ENCODE results near the gene MAPK6.

MAPK6 gene

GRCh38 chr15:52101542-52102323 is 82.7 kb downstream of the MAPK6 start:
- no peaks in the 10 kb centered on the region for H3K36me3 ChIP-seq (ENCODE audit: control insufficient read depth, insufficient read depth, low read length, severe bottlenecking)
- H3K9me3 ChIP-seq (ENCODE audit: control insufficient read depth, low read length): no peaks in the 10 kb centered on the region
- H3K27me3 ChIP-seq (replicated peaks; ENCODE audit: control insufficient read depth, insufficient read depth, low read length): no peaks in the 10 kb centered on the region
- H3K4me3 ChIP-seq (ENCODE audit: low read length): no peak overlapping the region
- peak; percentile 28 for DNase-seq (ENCODE audit: low read depth)
- peaks cover 29% of the 10 kb centered on the region for H3K4me1 ChIP-seq (ENCODE audit: control insufficient read depth, insufficient read depth, low read length)
- H3K9ac ChIP-seq (ENCODE audit: low read length): no peak overlapping the region

- H3K4me1 ChIP-seq (ENCODE audit: control insufficient read depth, insufficient read depth, low read length): peaks cover 23% of the 10 kb centered on the region
- H3K9ac ChIP-seq (ENCODE audit: low read length): no peak overlapping the region
- H3K4me3 ChIP-seq (ENCODE audit: low read length): no peak overlapping the region
- no peaks in the 10 kb centered on the region for H3K9me3 ChIP-seq (ENCODE audit: control insufficient read depth, low read length)
- H3K27me3 ChIP-seq (replicated peaks; ENCODE audit: control insufficient read depth, insufficient read depth, low read length): no peaks in the 10 kb centered on the region
- no peaks in the 10 kb centered on the region for H3K36me3 ChIP-seq (ENCODE audit: control insufficient read depth, insufficient read depth, low read length, severe bottlenecking)
- peak; percentile 86 for DNase-seq (ENCODE audit: low read depth)
Measured at GRCh38 chr15:52102463-52102862, 83.4 kb downstream of the MAPK6 start.

GRCh38 chr15:52103217-52104207 is 84.5 kb downstream of the MAPK6 start:
- H3K4me1 ChIP-seq (ENCODE audit: control insufficient read depth, insufficient read depth, low read length): peaks cover 23% of the 10 kb centered on the region
- H3K27me3 ChIP-seq (replicated peaks; ENCODE audit: control insufficient read depth, insufficient read depth, low read length): no peaks in the 10 kb centered on the region
- H3K9ac ChIP-seq (ENCODE audit: low read length): no peak overlapping the region
- peak; percentile 89 for DNase-seq (ENCODE audit: low read depth)
- no peaks in the 10 kb centered on the region for H3K36me3 ChIP-seq (ENCODE audit: control insufficient read depth, insufficient read depth, low read length, severe bottlenecking)
- no peaks in the 10 kb centered on the region for H3K9me3 ChIP-seq (ENCODE audit: control insufficient read depth, low read length)
- H3K4me3 ChIP-seq (ENCODE audit: low read length): no peak overlapping the region

GRCh38 chr15:52104532-52105004 is 85.5 kb downstream of the MAPK6 start:
- no peaks in the 10 kb centered on the region for H3K27me3 ChIP-seq (replicated peaks; ENCODE audit: control insufficient read depth, insufficient read depth, low read length)
- H3K9me3 ChIP-seq (ENCODE audit: control insufficient read depth, low read length): no peaks in the 10 kb centered on the region
- no peak overlapping the region for H3K4me3 ChIP-seq (ENCODE audit: low read length)
- H3K36me3 ChIP-seq (ENCODE audit: control insufficient read depth, insufficient read depth, low read length, severe bottlenecking): no peaks in the 10 kb centered on the region
- no peak for DNase-seq (ENCODE audit: low read depth)
- no peak overlapping the region for H3K9ac ChIP-seq (ENCODE audit: low read length)
- peaks cover 32% of the 10 kb centered on the region for H3K4me1 ChIP-seq (ENCODE audit: control insufficient read depth, insufficient read depth, low read length)

GRCh38 chr15:52105846-52106245 is 86.8 kb downstream of the MAPK6 start:
- H3K9ac ChIP-seq (ENCODE audit: low read length): no peak overlapping the region
- no peak for DNase-seq (ENCODE audit: low read depth)
- no peaks in the 10 kb centered on the region for H3K36me3 ChIP-seq (ENCODE audit: control insufficient read depth, insufficient read depth, low read length, severe bottlenecking)

GRCh38 chr15:52106641-52107040 is 87.6 kb downstream of the MAPK6 start:
- Histone ChIP-seq H3K9me3 (ENCODE audit: control insufficient read depth, low read length) (no peaks in the 10 kb centered on the region), H3K9ac (ENCODE audit: low read length) (no peak overlapping the region), H3K4me3 (ENCODE audit: low read length) (no peak overlapping the region), H3K27me3 (replicated peaks; ENCODE audit: control insufficient read depth, insufficient read depth, low read length) (peaks cover 5% of the 10 kb centered on the region), H3K36me3 (ENCODE audit: control insufficient read depth, insufficient read depth, low read length, severe bottlenecking) (no peaks in the 10 kb centered on the region), H3K4me1 (ENCODE audit: control insufficient read depth, insufficient read depth, low read length) (peaks cover 34% of the 10 kb centered on the region)
- no peak for DNase-seq (ENCODE audit: low read depth)

More at GRCh38 chr15:52105846-52106245, 86.8 kb downstream of the MAPK6 start:
- H3K4me3 ChIP-seq (ENCODE audit: low read length): no peak overlapping the region
- H3K9me3 ChIP-seq (ENCODE audit: control insufficient read depth, low read length): no peaks in the 10 kb centered on the region
- peaks cover 34% of the 10 kb centered on the region for H3K4me1 ChIP-seq (ENCODE audit: control insufficient read depth, insufficient read depth, low read length)
- no peaks in the 10 kb centered on the region for H3K27me3 ChIP-seq (replicated peaks; ENCODE audit: control insufficient read depth, insufficient read depth, low read length)

- H3K4me3 ChIP-seq (ENCODE audit: low read length): no peak overlapping the region
- H3K27me3 ChIP-seq (replicated peaks; ENCODE audit: control insufficient read depth, insufficient read depth, low read length): peaks cover 7% of the 10 kb centered on the region
- DNase-seq (ENCODE audit: low read depth): no peak
Measured at GRCh38 chr15:52107238-52107637, 88.2 kb downstream of the MAPK6 start.

GRCh38 chr15:52109559-52110451 is 90.8 kb downstream of the MAPK6 start:
- peaks cover 22% of the 10 kb centered on the region for H3K4me1 ChIP-seq (ENCODE audit: control insufficient read depth, insufficient read depth, low read length)
- peaks cover 7% of the 10 kb centered on the region for H3K27me3 ChIP-seq (replicated peaks; ENCODE audit: control insufficient read depth, insufficient read depth, low read length)
- H3K9me3 ChIP-seq (ENCODE audit: control insufficient read depth, low read length): no peaks in the 10 kb centered on the region
- no peak overlapping the region for H3K4me3 ChIP-seq (ENCODE audit: low read length)
- H3K9ac ChIP-seq (ENCODE audit: low read length): no peak overlapping the region
- no peaks in the 10 kb centered on the region for H3K36me3 ChIP-seq (ENCODE audit: control insufficient read depth, insufficient read depth, low read length, severe bottlenecking)
- no peak for DNase-seq (ENCODE audit: low read depth)

More at GRCh38 chr15:52107238-52107637, 88.2 kb downstream of the MAPK6 start:
- Histone ChIP-seq H3K36me3 (ENCODE audit: control insufficient read depth, insufficient read depth, low read length, severe bottlenecking) (no peaks in the 10 kb centered on the region), H3K4me1 (ENCODE audit: control insufficient read depth, insufficient read depth, low read length) (peaks cover 34% of the 10 kb centered on the region), H3K9ac (ENCODE audit: low read length) (no peak overlapping the region), H3K9me3 (ENCODE audit: control insufficient read depth, low read length) (no peaks in the 10 kb centered on the region)

GRCh38 chr15:52111517-52112202 is 92.6 kb downstream of the MAPK6 start:
- Histone ChIP-seq H3K4me1 (ENCODE audit: control insufficient read depth, insufficient read depth, low read length) (peaks cover 39% of the 10 kb centered on the region), H3K4me3 (ENCODE audit: low read length) (no peak overlapping the region), H3K9me3 (ENCODE audit: control insufficient read depth, low read length) (no peaks in the 10 kb centered on the region), H3K27me3 (replicated peaks; ENCODE audit: control insufficient read depth, insufficient read depth, low read length) (peaks cover 7% of the 10 kb centered on the region), H3K36me3 (ENCODE audit: control insufficient read depth, insufficient read depth, low read length, severe bottlenecking) (no peaks in the 10 kb centered on the region), H3K9ac (ENCODE audit: low read length) (no peak overlapping the region)
- no peak for DNase-seq (ENCODE audit: low read depth)

- Histone ChIP-seq H3K36me3 (ENCODE audit: control insufficient read depth, insufficient read depth, low read length, severe bottlenecking) (no peaks in the 10 kb centered on the region), H3K4me1 (ENCODE audit: control insufficient read depth, insufficient read depth, low read length) (peaks cover 42% of the 10 kb centered on the region), H3K27me3 (replicated peaks; ENCODE audit: control insufficient read depth, insufficient read depth, low read length) (peaks cover 7% of the 10 kb centered on the region), H3K9ac (ENCODE audit: low read length) (peak overlapping the region; percentile 24), H3K4me3 (ENCODE audit: low read length) (peak overlapping the region; percentile 55), H3K9me3 (ENCODE audit: control insufficient read depth, low read length) (no peaks in the 10 kb centered on the region)
- DNase-seq (ENCODE audit: low read depth): peak; percentile 48
Measured at GRCh38 chr15:52112203-52112750, 93.3 kb downstream of the MAPK6 start.

All from adipocyte (in vitro differentiated cells).